Pulmonary artery endothelial cell (primary cell): ENCODE results near the gene ORAI3. TPM values are rescaled to one million over a fixed set of nuclear protein-coding genes. Genes with fewer than 3 reads are reported as not detected.

ENCODE experiments used
- DNase-seq: peaks from one replicate; pipeline ENCODE4 v3.0.0-alpha.2; 2011; ENCODE audit warnings: low read depth, low spot score
- total RNA-seq: library from RNA; depleted of rRNA; stranded (reverse); fragments of >200 nt; gene quantifications from 2 replicates; pipeline ENCODE4 v1.2.3, GENCODE V29; 2014

ORAI3 gene
- total RNA-seq, 1 donor from 2014 or later, result 19.5 TPM

- DNase-seq, result no peak
These were observed 41.2 kb downstream of the ORAI3 start for GRCh38 chr16:30990105-30990504.

GRCh38 chr16:30991052-30991451 lies 42.2 kb downstream of the ORAI3 start:
- DNase-seq, result no peak

- no peak for DNase-seq
These were observed 43.5 kb downstream of the ORAI3 start for GRCh38 chr16:30992276-30992780.

GRCh38 chr16:30992931-30993816 lies 44.3 kb downstream of the ORAI3 start:
- no peak for DNase-seq

- no peak for DNase-seq
These were observed 47.1 kb downstream of the ORAI3 start for GRCh38 chr16:30995927-30996323.

- no peak for DNase-seq
These were observed 47.6 kb downstream of the ORAI3 start for GRCh38 chr16:30996324-30996984.

GRCh38 chr16:30996985-30997724 lies 48.3 kb downstream of the ORAI3 start:
- DNase-seq, result no peak

- no peak for DNase-seq
These were observed 49.1 kb downstream of the ORAI3 start for GRCh38 chr16:30997725-30998711.

GRCh38 chr16:30998852-30999761 lies 50.2 kb downstream of the ORAI3 start:
- no peak for DNase-seq

- DNase-seq, result no peak
These were observed 52.0 kb downstream of the ORAI3 start for GRCh38 chr16:31000671-31001382.

GRCh38 chr16:31001507-31002249 lies 52.8 kb downstream of the ORAI3 start:
- DNase-seq, result no peak

- DNase-seq, result no peak
These were observed 53.4 kb downstream of the ORAI3 start for GRCh38 chr16:31002250-31002700.

GRCh38 chr16:31002862-31003341 lies 54.0 kb downstream of the ORAI3 start:
- DNase-seq, result no peak

GRCh38 chr16:31003744-31004143 lies 54.9 kb downstream of the ORAI3 start:
- no peak for DNase-seq
